Measurements from ENCODE around the gene LIMS1.
"Not testable (repeated sequence)": the region's sequence is repeated elsewhere in the genome, so short reads cannot be mapped to it uniquely, and the experiment has no call there.

The LIMS1 gene, protein sequence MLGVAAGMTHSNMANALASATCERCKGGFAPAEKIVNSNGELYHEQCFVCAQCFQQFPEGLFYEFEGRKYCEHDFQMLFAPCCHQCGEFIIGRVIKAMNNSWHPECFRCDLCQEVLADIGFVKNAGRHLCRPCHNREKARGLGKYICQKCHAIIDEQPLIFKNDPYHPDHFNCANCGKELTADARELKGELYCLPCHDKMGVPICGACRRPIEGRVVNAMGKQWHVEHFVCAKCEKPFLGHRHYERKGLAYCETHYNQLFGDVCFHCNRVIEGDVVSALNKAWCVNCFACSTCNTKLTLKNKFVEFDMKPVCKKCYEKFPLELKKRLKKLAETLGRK

DNA sequence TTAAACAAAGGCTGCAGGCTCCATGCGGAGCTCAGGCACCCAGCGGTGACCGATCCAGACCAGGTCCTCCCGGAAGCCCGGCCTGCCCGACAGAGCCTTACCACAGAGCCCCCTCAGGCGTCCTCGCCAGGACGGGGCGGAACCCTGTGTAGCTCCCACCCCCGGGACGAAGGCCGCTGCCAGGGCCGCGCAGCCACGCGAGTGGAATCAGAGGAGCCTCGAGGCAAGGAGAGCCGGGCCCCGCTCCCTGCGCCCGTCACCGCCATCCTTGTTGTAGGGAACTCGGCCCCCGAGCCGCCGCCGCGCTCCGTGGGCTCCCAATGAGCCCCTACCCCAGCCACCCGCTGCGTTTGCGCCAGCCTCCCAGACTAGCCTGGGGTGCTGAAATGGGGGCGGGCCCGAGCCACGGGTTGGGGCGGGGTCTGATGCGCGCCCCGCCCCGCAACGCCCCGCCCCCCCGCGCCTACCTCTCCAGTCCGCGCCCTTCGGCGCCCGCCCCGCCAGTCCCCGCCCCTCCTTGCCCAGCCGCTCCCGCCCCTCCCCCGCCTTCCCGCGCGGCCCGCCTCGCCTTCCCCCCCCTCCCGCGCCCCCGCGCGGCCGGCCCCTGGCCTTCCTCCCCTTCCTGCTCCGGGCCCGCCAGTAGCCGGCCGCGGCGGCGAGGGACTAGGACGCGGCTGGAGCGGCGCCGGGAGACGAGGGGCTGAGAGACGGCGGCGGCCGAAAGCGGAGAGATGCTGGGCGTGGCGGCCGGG lies at the start of gene LIMS1:
LIMS1 (plus strand) TSS at position 639 of the 752 bp plus-strand sequence; CDS start at position 732, 93 bp downstream.
- peak; percentile 67 for DNase-seq

DNA sequence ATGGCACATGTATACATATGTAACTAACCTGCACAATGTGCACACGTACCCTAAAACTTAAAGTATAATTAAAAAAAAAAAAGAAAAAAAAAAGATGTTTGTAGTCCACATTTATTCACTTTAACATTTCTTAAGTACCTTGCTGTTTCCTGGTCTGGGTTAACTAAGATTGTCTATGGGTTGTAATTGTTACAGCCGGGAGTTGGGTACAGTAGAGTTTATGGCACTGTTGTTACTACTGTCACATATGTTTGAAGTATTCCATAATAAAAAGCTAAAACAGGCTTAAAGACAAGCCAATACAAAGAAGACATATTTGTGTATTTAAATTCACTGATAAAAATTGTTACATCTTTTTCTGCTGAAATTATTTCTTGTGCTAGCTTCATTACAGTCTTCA lies 49.0 kb upstream of the LIMS1 start:
- DNase-seq, result no peak

DNA sequence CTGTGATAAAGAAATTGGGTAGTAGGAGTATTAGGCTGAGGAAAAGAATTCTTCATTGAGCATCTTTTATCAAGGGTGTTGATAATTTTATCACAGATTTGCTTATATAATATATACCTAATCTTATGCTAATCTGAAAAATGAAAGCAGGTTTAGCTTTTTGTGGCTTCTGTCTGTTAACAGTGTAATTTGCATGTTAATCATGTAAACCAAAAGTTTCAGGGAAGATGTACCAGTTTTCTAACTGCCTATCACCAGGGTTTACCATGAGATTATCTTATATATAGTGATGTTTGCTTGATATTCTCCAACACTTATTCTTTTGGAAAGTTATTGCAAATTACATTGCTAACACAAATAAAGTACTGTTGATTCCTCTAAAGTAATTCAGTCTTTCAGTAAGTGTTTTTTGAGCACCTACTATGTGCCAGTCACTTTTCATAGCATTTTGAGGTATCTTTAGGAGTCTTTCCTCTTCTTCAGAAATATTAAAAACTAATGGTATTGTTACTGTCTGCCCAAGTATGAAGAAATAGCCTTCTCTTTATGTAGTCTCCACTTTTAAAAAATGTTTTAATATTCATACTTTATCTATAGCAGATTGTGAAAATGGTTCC lies 43.7 kb upstream of the LIMS1 start:
- DNase-seq, result no peak

DNA sequence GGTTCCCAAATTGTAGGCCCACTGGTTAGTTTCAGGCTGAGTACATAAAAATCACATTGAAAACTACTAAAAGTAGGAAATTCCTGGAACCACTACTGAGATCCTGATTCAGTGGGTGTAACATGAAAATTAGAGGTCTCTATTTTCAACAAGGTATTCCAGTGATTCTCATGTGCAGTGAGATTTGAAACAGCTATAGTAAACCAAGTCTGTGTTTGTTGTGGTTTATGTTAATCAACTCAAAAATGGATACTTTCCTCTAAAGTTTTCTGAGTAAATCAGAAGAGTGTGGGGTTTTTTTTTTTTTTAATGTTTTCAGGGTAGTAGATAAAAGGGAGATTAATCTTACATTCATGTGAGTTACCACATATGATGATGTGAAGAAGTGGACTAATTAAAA lies 42.4 kb upstream of the LIMS1 start:
- DNase-seq, result no peak

DNA sequence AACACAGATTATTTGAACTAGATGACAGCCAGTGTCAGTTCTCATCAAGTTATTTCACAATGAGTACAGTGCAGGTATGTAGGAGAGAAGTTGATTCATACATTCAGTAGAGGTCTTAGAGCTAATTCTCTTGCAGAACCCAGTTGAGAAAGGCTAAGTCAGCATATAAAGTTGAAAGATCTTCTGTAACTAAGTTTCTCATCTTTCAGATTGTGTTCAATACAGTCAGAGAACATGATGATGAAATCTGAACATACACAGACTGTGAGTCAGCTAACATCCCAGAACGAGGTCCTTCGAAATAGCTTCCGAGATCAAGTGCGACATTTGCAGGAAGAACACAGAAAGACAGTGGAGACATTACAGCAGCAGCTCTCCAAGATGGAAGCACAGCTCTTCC lies 41.9 kb upstream of the LIMS1 start:
- DNase-seq, result no peak

DNA sequence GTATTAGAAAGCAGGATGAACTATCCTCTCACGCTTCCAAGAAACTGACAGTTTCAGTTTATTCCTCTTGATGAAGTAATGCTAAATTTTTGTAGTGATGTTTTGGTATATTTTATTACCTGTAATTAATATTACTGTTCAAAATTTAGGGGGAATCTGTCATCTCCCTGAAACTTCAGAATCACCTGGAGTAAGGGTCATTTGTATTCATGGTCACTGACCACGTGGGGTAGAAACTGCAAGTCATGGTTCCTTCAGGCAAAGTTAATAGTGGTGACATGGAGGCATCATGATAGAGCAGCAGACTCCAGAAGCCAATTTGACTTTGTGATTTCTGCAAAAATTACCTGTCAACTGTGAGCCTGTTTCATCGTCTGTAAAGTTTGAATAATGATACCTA lies 38.1 kb upstream of the LIMS1 start:
- DNase-seq, result not testable (repeated sequence)

DNA sequence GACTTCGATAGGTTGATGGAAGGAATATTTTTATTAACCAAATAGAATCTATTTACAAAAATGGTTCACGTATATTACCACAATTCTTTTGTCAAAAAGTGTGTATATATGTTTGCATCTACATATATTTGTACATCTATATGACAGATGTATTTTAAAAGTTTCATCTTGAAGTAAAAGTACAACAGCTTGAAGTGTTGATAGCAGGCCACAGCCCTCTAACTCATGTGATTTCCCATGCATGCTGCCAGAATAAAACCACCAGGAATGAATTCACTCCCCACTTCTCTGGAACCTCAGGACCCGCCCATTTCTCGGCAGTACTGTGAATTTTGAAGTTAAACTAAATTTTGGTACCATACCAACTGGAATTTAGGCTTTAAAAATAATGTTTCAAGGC lies 26.6 kb upstream of the LIMS1 start:
- not testable (repeated sequence) for DNase-seq

DNA sequence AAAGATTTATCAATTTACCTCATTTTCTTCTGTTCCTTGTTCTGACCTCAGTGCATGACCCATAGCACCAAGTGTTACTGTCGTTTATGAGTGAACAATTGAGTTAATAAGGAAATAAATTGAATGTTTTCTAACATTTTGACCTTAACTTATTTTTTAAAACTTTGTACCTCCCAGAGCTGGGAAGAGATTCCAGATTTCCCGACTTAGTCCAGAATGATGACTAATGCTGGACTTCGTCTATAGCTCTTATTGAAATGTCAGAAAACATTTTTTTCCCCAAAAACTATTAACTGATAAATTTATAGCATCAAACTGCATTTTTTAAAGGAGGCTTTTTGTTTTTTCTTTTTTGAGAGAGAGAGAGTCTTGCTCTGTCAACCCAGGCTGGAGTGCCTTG lies 21.8 kb upstream of the LIMS1 start:
- not testable (repeated sequence) for DNase-seq

DNA sequence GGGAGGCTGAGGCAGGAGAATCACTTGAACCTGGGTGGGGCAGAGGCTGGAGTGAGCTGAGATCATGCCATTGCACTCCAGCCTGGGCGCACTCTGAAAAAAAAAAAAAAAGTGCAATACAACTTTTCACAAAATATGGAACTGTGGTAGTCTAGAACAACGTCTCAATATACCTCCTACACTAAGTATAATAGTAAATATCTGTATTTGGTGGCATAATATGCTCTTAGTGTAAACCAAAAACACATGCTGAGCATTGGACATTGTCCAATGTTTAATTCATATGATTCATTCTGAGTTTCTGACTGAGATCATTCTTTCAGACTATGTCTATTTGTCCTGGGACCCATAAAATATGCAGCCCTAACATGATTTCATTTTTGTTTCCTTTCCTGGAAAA lies 19.8 kb upstream of the LIMS1 start:
- DNase-seq, result not testable (repeated sequence)

DNA sequence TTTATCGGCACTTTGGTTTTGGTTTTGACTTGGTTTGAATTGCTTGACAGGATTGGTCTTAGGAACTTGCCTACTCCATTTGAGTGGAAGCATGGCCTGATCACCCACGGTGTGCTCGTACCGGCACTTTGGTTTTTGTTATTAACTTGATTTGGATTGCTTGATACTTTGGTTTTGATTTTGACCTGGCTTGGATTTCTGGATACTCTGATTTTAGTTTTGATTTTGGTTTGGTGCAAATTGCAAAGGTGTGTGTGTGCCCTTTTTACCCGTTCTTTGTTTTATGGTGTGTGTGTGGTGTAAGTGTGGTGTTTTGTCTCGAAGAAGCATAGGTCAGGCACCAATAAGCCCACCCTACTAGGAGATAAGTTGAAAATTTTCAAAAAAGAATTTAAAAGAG lies 9.6 kb upstream of the LIMS1 start:
- DNase-seq, result not testable (repeated sequence)

DNA sequence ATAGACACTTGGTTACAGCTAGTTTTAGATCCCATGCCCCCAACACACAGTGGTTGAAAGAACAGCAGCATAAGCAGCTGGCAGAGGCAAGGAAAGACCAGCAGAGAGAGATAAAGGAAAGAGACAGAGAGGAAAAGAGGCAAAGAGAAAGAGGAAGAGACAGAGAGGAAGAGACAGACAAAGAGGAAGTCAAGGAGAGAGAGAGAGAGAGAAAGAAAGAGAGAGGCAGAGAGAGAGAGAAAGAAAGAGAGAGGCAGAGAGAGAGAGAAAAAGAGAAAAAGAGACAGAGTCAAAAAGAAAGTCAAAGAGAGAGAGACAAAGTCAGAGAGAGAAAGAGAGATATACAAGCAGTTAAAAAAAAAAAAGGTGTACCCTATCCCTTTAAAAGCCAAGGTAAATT lies 9.0 kb upstream of the LIMS1 start:
- not testable (repeated sequence) for DNase-seq

DNA sequence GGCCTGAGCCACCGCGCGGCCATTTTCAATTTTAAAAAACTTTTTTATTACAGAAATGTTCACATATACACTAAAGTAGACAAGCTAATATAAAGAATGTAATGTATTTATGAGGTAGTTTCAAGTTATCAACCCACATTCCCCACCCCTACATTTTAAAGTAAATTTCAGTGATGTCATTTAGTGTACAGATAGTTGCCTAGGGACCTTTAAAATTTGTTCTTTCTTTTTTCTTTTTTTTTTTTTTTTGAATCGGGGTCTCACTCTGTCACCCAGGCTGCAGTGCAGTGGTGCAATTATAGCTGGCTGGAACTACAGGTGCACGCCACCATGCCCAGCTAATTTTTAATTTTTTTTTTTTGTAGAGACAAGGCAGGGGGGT lies 2.6 kb upstream of the LIMS1 start:
- no peak for DNase-seq

DNA sequence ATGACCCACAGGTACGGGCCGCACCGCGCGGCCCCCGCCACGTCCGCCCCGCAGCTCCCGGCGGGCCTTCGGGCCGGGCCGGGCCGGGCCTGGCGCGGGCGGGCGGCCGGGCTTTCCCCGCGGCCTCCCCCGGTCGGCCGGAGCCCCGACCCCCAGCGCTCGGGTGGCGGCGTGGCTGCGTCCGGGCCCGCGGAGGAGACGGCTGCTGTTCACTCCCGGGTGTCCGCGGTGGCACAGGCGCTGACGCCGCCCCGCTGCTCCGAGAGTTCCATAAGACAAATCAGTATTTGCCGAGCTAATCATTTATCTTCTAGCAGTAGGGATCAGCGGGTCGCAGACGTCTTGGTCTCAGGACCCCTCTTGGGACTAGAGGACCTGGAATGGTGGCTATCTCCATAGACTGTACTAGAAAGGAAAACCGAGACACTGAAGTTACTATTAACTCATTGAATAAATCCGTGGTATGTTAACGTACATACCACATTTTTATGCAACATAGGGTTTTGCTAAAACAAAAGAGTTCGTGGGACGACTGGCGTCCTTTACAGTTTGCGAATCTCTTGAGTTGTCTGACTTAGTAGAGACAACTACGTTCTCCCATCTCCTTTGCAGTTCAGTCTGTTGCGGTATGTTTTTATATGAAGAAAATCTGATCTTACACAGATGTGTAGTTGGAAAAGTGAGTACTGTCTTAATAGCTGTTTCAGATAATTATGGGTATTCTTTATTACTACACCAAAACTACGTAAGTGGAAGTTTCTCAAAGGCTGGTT lies 500 bp downstream of the LIMS1 start:
- no peak for DNase-seq

DNA sequence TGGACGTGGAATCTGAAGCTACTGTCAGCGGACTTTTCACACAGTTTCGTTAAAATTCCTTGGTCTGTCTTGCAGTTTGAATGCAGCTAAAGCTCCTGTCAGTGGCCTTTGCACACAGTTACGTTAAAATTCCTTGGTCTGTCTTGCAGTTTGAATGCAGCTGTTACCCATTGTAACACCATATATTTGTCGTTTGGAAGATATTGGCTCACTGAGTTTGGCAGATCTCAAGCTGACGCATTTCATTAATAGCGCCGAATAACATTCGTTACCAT lies 1.0 kb downstream of the LIMS1 start:
- DNase-seq, result no peak

DNA sequence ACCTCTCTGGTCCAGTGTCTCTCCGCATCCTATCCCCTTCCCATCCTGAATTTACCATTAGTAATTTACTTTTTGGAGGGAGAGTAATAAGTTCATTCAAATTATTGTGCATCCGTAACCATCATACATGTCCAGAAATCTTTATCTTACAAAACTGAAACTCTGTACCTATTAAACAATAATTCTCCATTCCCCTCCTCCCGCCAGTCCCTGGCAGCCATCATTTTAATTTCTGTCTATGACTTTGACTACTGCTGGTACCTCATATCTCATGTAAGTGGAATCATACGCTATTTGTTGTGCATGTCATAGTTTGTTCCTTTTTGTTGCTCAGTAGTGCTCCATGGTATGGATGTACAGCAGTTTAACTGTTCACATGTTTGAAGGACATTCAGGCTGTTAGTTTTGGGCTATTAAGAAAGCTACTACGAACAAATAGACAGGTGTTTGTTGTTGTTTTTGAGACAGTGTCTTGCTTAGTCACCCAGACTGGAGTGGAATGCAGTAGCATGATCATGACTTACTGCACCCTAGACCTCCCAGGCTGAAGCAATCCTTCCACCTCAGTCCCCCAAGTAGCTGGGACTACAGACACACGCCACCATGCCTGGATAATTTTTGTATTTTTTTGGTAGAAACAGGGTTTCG lies 2.0 kb downstream of the LIMS1 start:
- no peak for DNase-seq

DNA sequence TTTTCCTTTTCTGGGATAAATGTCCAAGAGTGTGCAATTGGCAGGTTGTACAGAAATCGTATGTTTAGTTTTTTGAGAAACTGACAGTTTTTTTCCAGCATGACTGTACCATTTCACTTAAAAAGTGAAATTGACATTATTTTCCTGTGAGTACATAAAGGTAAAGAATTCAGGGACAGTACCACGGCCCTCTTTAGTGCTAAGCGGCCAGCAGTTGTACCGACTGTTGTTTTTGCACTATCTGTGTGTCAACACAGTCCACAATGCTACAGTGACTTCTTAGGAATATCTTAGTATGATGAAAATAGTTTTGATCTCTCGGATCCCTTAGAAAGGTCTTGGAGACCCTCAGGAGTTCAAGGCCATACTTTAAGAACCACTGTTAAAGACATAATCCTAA lies 2.6 kb downstream of the LIMS1 start:
- no peak for DNase-seq

DNA sequence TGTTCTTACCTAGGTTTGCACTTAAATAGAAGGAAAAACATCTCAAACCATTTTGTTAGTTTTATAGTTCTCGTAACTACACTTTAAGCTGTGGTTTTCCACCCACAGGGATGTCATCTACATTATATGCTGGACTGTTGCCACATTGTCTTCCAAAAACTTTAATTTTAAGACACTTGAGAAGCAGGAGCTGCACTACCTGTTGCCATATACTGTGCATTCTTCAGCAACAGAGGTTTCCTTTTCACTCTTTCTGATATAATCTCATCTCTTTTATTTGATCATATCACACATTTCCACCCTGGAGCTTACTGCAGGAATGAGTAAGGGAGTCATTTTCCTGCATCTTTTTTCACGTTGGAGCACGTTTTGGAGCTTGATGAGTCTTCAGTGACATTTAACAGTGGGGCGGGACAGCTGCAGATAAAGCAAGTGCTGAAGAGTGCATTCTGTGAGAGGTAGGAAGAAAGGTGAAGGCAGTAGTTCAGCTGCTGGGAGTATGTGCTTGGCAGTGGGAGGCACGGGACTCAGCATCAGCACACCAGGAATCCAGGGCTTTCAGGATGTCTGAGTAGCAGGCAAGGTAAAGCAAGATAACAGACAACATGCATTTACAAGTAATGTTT lies 3.8 kb downstream of the LIMS1 start:
- DNase-seq, result no peak

DNA sequence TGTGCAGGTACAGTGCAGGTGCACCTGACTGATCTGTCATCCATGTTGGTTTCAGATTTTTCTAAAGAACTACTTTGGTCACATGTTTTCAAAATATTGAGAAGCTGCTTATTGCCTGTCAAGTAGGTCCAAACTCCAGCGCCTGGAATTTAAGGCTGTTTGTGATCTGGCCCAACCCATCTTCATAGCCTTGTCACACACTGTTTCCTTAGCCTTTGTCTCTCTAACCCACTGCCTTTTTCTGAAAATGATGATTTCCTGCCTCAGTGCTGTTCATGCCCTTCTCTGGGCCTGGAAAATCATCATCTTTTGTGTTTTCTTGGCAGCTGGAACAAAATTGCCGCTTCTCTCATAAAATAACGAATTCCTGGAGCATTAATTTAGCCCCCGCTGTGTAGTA lies 7.2 kb downstream of the LIMS1 start:
- DNase-seq, result no peak

DNA sequence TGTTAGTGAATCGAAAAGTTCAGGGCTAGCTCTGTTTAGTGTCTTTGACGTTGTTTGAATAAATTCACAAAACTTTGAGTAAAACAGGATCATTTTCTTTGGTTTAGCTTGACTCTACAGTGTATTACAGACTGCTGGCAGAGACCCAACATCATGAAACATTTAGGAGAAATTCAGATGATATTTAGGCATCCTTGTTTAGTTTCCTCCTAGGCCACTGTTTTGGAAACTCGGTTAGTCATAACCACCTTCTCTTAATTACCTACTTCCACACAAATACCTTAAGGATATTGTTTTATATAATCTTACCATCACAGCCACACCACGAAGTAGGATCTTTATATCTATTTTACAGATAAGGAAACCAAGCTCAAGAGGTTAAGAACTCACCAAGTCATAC lies 7.8 kb downstream of the LIMS1 start:
- DNase-seq, result no peak

DNA sequence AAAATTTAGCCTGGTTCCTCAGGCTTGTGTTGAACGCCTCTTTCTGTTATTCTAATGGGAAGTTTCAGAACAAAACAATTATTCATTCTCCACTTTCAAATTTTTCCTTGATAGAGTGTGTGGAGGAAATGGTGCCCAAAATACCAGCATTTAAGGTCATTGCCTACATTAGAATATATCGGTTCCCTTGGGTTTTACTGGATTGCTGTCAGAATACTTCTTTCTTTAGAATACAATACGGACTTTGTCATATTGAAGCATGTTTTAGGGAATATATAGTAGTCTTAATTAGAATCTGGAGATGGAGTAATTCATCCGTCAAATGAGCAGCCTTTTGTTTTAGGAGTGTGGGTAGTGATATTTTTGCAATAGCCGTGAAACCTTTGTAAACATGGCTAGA lies 13.3 kb downstream of the LIMS1 start:
- DNase-seq, result no peak

DNA sequence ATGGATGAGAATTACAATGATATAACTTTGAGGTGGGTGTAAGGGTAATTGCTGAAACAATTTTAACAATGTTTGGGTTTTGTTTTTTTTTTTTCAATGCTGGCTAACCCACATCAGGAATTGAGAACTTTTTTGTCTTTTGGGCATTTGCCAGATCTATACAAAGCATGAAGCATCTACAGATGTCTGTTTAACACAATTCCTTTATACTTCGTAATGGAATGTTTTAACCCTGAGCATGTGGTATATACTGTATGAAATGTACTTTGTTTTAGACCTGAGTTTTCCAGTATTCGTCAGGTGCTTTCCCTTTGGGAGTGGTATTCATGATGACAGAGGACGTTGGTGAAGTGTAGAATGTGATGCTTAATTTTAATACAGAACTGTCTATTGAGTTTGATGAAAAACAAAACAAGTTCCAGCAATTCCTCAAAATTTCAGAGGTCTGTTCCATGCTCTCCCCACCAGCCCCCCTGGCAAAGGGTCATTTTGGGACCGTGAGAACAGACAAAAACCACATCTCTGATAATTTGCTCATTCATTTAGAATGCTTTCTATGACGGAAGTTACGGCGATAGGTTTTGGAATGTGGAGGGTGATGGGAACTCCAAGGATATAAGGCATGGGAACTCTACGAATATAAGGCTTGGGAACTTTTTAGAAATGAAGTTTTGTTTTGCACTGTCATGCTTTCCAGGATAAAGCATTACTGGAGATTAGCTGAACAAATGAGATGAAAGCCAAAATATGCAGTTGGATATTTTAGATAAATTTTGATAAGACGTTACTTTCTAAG lies 14.1 kb downstream of the LIMS1 start:
- no peak for DNase-seq

DNA sequence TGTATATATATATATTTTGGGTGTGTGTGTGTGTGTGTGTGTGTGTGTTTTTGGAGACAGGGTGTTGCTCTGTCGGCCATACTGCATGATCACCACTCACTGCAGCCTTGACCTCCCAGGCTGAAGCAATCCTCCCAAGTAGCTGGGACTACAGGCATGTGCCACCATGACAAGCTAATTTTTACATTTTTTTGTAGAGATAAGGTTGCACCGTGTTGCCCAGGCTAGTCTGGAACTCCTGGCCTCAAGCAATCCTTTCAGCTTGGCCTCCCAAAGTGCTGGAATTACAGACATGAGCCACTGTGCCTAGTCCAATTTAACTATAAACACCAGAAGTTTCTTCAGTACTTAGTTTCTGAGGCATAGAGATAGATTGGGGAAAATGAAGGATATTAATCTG lies 18.3 kb downstream of the LIMS1 start:
- DNase-seq, result no peak

Data from DMS 273 treated with DMSO at 0.1 percent for 48 hours (cell line).